Liver (tissue), 9 donors: ENCODE data around the gene C10orf143. TPM values are rescaled to one million over a fixed set of nuclear protein-coding genes. Genes with fewer than 3 reads are reported as not detected.

ENCODE experiments used
- DNase-seq: peaks from one replicate; pipeline ENCODE4 v3.0.0-alpha.2; 2017; ENCODE audit warnings: low spot score
- H3K27ac ChIP-seq, 2 donors: one replicate each; pipeline ENCODE4 v1.7.0; 2013; ENCODE audit warnings: inconsistent platforms in 2 of 2, low read length in 2 of 2, control low read depth in 1 of 2, low read depth in 1 of 2, mild to moderate bottlenecking in 1 of 2
- H3K27me3 ChIP-seq, 4 donors: one replicate each; pipeline versions ENCODE4 v1.6.1 to v1.7.0; 2013; ENCODE audit warnings: low read length in 3 of 4, inconsistent platforms in 1 of 4, mild to moderate bottlenecking in 1 of 4, moderate library complexity in 1 of 4; ENCODE audit not compliant: control insufficient read depth in 4 of 4, insufficient read depth in 4 of 4
- H3K36me3 ChIP-seq, 4 donors: one replicate each; pipeline versions ENCODE4 v1.6.1 to v1.7.0; 2013; ENCODE audit warnings: low read length in 3 of 4, mild to moderate bottlenecking in 3 of 4, low read depth in 1 of 4, moderate library complexity in 1 of 4; ENCODE audit not compliant: control insufficient read depth in 4 of 4, insufficient read depth in 3 of 4
- H3K4me1 ChIP-seq, 4 donors: one replicate each; pipeline versions ENCODE4 v1.6.1 to v1.7.0; 2013; ENCODE audit warnings: low read length in 3 of 4, mild to moderate bottlenecking in 3 of 4, moderate library complexity in 1 of 4; ENCODE audit not compliant: control insufficient read depth in 4 of 4, insufficient read depth in 4 of 4
- H3K4me3 ChIP-seq, 3 donors: one replicate each; pipeline versions ENCODE4 v1.6.1 to v1.7.0; 2013; ENCODE audit warnings: low read length in 3 of 3, control low read depth in 1 of 3, low read depth in 1 of 3, mild to moderate bottlenecking in 1 of 3
- H3K9ac ChIP-seq, 2 donors: one replicate each; pipeline ENCODE4 v1.7.0; 2013; ENCODE audit warnings: low read length in 2 of 2, mild to moderate bottlenecking in 2 of 2, moderate library complexity in 2 of 2, control low read depth in 1 of 2, low read depth in 1 of 2
- H3K9me3 ChIP-seq, 4 donors: one replicate each; pipeline versions ENCODE4 v1.6.1 to v1.7.0; 2013; ENCODE audit warnings: low read length in 3 of 4; ENCODE audit not compliant: control insufficient read depth in 4 of 4
- ATF3 ChIP-seq: IDR thresholded peaks from 2 replicates; pipeline ENCODE4 v1.6.1; 2016; ENCODE audit warnings: antibody characterized with exemption
- EGR1 ChIP-seq, 2 donors: IDR thresholded peaks; 2 replicates each; pipeline ENCODE4 v1.6.1; 2016 to 2018; ENCODE audit warnings: antibody characterized with exemption in 2 of 2, low read depth in 2 of 2
- FOXA2 ChIP-seq: IDR thresholded peaks from 2 replicates; pipeline ENCODE4 v1.6.1; 2016; ENCODE audit warnings: antibody characterized with exemption
- GABPA ChIP-seq, 2 donors: IDR thresholded peaks in 1 of 2; conservative IDR thresholded peaks in 1 of 2; 2 replicates each; pipeline ENCODE4 v1.6.1; 2016; ENCODE audit warnings: antibody characterized with exemption in 2 of 2, mild to moderate bottlenecking in 1 of 2, moderate library complexity in 1 of 2
- HNF4A ChIP-seq, 2 donors: conservative IDR thresholded peaks; 2 replicates each; pipeline ENCODE4 v1.6.1; 2016; ENCODE audit warnings: antibody characterized with exemption in 2 of 2, mild to moderate bottlenecking in 2 of 2
- HNF4G ChIP-seq: IDR thresholded peaks from 2 replicates; pipeline ENCODE4 v1.6.1; 2016; ENCODE audit warnings: antibody characterized with exemption
- JUND ChIP-seq, 2 donors: IDR thresholded peaks; 2 replicates each; pipeline ENCODE4 v1.6.1; 2016; ENCODE audit warnings: antibody characterized with exemption in 2 of 2
- MAX ChIP-seq: IDR thresholded peaks from 2 replicates; pipeline ENCODE4 v1.6.1; 2016; ENCODE audit warnings: antibody characterized with exemption
- NR2F2 ChIP-seq: IDR thresholded peaks from 2 replicates; pipeline ENCODE4 v1.6.1; 2016; ENCODE audit warnings: antibody characterized with exemption
- RAD21 ChIP-seq, 2 donors: IDR thresholded peaks; 2 replicates each; pipeline ENCODE4 v1.6.1; 2016; ENCODE audit warnings: antibody characterized with exemption in 2 of 2, mild to moderate bottlenecking in 2 of 2
- REST ChIP-seq: IDR thresholded peaks from 2 replicates; pipeline ENCODE4 v1.6.1; 2016; ENCODE audit warnings: antibody characterized with exemption, mild to moderate bottlenecking
- RXRA ChIP-seq, 2 donors: IDR thresholded peaks; 2 replicates each; pipeline ENCODE4 v1.6.1; 2017 to 2018; ENCODE audit warnings: antibody characterized with exemption in 2 of 2, mild to moderate bottlenecking in 1 of 2
- TAF1 ChIP-seq: conservative IDR thresholded peaks from 2 replicates; pipeline ENCODE4 v1.6.1; 2016; ENCODE audit warnings: antibody characterized with exemption, mild to moderate bottlenecking
- YY1 ChIP-seq: IDR thresholded peaks from 2 replicates; pipeline ENCODE4 v1.6.1; 2016; ENCODE audit warnings: antibody characterized with exemption, mild to moderate bottlenecking
- ZBTB33 ChIP-seq: IDR thresholded peaks from 2 replicates; pipeline ENCODE4 v1.6.1; 2016; ENCODE audit warnings: antibody characterized with exemption
- WGBS: extraction: QIAGEN DNeasy Blood & Tissue Kit; methylation state at CpG from one replicate; pipeline ENCODE4 v1.1.7; 2013; 5-methylcytosine and 5-hydroxymethylcytosine counted together
- polyA plus RNA-seq, 2 donors: library from polyadenylated mRNA; stranded (reverse) in 1 of 2; unstranded in 1 of 2; fragments of 200-250 nt in 1 of 2; fragments of >200 nt in 1 of 2; fragmentation: Nextera tagmentation in 1 of 2; extraction: Ambion mirVana in 1 of 2; gene quantifications; one replicate each; pipeline versions ENCODE4 v1.2.1 to v1.2.3, GENCODE V29; 2013 to 2015
- total RNA-seq, 2 donors: library from RNA; depleted of rRNA; stranded (reverse); fragments of >200 nt; gene quantifications; one replicate each; pipeline ENCODE4 v1.2.3, GENCODE V29; 2014
- TF ChIP-seq, protein P1 (sequence below): fragments of 150-350 bp; IDR thresholded peaks from 2 replicates; pipeline ENCODE4 v1.5.1; 2017; ENCODE audit warnings: improper control_type of control experiment, low read depth, low read length; ENCODE audit not compliant: missing input control
- donor health status: healthy.
- donor health status: healthy.
- donor health status: healthy.
- donor health status: healthy.
- donor health status: healthy.

Gene C10orf143
- total and polyA plus RNA-seq, 4 donors = 0.14 to 2.7 (median 1.2) TPM

DNA sequence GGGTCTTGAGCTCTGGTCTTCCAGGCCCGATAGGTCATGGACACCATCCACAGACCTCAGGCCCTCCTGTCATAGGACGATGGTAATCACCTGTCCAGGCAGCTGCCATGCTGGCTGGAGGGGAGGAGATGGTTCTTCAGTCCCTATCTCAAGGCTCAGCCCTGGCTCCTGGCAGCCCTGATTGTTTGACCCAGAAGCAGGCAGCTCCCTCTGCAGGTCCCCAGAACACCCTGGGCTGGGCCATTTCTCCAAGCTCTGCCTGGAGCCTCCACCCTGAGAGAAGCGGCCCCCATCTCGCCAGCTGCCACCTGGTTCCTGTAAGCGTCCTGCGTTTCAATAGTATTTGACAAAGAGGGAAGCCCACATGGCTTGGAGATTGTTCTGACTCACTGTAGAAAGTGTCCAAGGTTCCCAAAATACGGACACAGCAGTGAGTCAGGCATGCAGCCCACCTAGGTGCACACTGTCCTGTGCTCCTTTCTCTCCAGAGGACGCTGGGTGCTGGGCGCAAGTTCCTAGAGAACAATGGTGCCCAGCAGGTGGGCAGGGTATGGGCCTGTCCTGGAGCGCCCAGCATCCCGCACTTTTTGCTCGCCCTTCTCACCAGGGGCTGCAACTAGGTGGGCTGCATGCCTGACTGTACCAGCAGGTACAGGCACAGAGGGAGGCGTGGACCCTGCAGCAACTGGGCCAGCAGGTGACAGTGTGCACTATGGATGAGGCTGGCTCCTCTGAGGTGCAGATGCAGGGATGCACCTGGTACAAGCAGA lies 74.1 kb downstream of the C10orf143 start:
- Histone ChIP-seq H3K36me3 (no peaks in the 10 kb centered on the region), H3K27ac (no peak overlapping the region), H3K4me3 (no peak overlapping the region), H3K27me3 (peaks cover 0 to 3% (median 0%) of the 10 kb centered on the region in 4 donors), H3K4me1 (no peaks in the 10 kb centered on the region), H3K9ac (no peak overlapping the region), H3K9me3 (no peaks in the 10 kb centered on the region)
- DNase-seq = no peak
- no peak for TF ChIP-seq JUND (IDR thresholded peaks at IDR 0.05)
- WGBS = 82% methylated on average over 13 of the region's 13 CpGs

- DNase-seq = no peak
- H3K27ac ChIP-seq = no peak overlapping the region
- no peaks in the 10 kb centered on the region for H3K27me3 ChIP-seq
- 77% methylated on average over 4 of the region's 4 CpGs for WGBS
- no peak for TF ChIP-seq ZBTB33
- TF ChIP-seq FOXA2 = no peak
- TF ChIP-seq MAX = no peak
- no peak for TF ChIP-seq RXRA (IDR thresholded peaks at IDR 0.05)
- no peak for TF ChIP-seq EGR1 (IDR thresholded peaks at IDR 0.05; ENCODE audit: low read depth in 2 of 2)
- TF ChIP-seq NR2F2 = no peak
- no peak for TF ChIP-seq YY1
- TF ChIP-seq JUND (IDR thresholded peaks at IDR 0.05) = no peak
- TF ChIP-seq ATF3 = no peak
- no peak overlapping the region for H3K4me3 ChIP-seq
- no peaks in the 10 kb centered on the region for H3K9me3 ChIP-seq
- no peaks in the 10 kb centered on the region for H3K36me3 ChIP-seq
- no peak overlapping the region for H3K9ac ChIP-seq
- H3K4me1 ChIP-seq = no peaks in the 10 kb centered on the region
These were observed 81.4 kb downstream of the C10orf143 start for GRCh38 chr10:130029209-130029608.

DNA sequence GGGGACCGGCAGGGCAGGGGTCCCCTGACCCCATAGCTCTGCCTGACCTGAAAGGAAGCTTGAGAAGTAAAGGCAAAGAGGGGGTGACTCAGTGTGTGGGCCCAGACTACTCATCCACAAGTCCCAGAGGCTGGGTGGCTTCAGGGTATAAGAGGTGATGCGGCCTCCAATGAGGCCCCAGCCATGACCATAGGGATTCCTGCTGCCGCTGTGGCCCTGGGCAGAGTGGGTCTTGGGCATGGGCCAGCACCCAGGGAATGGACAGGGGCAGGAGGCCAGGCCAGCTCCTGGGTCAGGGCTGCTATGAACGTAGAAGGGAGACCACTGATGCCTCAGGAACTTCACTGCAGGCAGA lies 82.2 kb downstream of the C10orf143 start:
- H3K27ac ChIP-seq = no peak overlapping the region
- no peaks in the 10 kb centered on the region for H3K27me3 ChIP-seq
- no peak for DNase-seq
- WGBS = 83% methylated on average over 4 of the region's 4 CpGs
- no peak overlapping the region for H3K9ac ChIP-seq
- no peaks in the 10 kb centered on the region for H3K36me3 ChIP-seq
- no peak overlapping the region for H3K4me3 ChIP-seq
- H3K9me3 ChIP-seq = no peaks in the 10 kb centered on the region
- H3K4me1 ChIP-seq = no peaks in the 10 kb centered on the region
- no peak for TF ChIP-seq RAD21 (IDR thresholded peaks at IDR 0.05)
- no peak for TF ChIP-seq ATF3
- TF ChIP-seq REST = no peak
- no peak for TF ChIP-seq EGR1 (IDR thresholded peaks at IDR 0.05; ENCODE audit: low read depth in 2 of 2)
- TF ChIP-seq MAX = no peak
- no peak for TF ChIP-seq HNF4A (conservative IDR thresholded peaks at IDR 0.05)
- no peak for TF ChIP-seq GABPA (IDR thresholded peaks at IDR 0.05 in 1 of 2, conservative IDR thresholded peaks at IDR 0.05 in 1 of 2)
- TF ChIP-seq, protein P1, sequence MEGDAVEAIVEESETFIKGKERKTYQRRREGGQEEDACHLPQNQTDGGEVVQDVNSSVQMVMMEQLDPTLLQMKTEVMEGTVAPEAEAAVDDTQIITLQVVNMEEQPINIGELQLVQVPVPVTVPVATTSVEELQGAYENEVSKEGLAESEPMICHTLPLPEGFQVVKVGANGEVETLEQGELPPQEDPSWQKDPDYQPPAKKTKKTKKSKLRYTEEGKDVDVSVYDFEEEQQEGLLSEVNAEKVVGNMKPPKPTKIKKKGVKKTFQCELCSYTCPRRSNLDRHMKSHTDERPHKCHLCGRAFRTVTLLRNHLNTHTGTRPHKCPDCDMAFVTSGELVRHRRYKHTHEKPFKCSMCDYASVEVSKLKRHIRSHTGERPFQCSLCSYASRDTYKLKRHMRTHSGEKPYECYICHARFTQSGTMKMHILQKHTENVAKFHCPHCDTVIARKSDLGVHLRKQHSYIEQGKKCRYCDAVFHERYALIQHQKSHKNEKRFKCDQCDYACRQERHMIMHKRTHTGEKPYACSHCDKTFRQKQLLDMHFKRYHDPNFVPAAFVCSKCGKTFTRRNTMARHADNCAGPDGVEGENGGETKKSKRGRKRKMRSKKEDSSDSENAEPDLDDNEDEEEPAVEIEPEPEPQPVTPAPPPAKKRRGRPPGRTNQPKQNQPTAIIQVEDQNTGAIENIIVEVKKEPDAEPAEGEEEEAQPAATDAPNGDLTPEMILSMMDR = no peak
- no peak for TF ChIP-seq TAF1
- no peak for TF ChIP-seq NR2F2
- TF ChIP-seq RXRA (IDR thresholded peaks at IDR 0.05) = no peak
- TF ChIP-seq ZBTB33 = no peak
- TF ChIP-seq YY1 = no peak
- no peak for TF ChIP-seq HNF4G
